NCI-H748 treated with DMSO at 0.1 percent for 48 hours (cell line): ENCODE data around the gene NUDT2.

Experiments
- DNase-seq: peaks from one replicate; lab custom pipeline; 2025; lab: John Stamatoyannopoulos, UW

The NUDT2 gene

GRCh38 chr9:34385561-34386230 lies 56.3 kb downstream of the NUDT2 start:
- DNase-seq: no peak

DNA sequence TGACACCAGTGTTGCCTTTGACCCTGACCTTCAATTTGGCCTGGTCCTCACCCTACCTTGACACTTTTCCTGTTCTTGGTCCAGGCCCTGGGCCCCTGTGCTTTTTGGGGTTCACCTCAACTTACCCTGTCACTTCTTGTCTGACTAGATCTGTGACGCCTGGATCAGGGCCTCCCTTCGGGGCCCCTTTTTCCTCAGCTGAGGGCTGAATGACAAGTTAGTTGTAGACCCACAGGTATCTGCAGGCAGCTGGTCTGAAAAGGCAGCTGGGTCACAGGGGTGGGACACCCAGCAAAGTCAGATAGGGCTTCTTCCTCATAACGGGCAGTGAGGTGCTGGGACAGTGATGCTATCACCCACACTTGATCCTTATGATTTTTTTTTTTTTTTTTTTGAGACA lies 57.3 kb downstream of the NUDT2 start:
- DNase-seq: no peak

DNA sequence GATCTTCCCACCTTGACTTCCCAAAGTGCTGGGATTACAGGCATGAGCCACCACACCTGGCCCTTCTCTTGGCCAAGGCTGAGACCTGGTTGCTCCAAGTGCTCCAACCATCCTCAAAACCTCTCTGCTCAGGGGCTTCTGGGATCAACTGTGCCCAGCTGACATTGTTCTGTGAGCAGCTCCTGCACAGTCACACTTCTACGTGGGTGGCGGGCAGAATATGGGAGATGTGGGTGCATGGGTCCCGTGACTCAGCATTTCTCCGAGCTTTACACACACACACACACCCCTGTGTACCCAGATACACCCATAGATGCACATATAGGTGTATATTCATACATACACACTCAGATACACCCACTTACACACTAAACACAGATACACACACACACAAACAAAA lies 57.9 kb downstream of the NUDT2 start:
- DNase-seq: no peak

DNA sequence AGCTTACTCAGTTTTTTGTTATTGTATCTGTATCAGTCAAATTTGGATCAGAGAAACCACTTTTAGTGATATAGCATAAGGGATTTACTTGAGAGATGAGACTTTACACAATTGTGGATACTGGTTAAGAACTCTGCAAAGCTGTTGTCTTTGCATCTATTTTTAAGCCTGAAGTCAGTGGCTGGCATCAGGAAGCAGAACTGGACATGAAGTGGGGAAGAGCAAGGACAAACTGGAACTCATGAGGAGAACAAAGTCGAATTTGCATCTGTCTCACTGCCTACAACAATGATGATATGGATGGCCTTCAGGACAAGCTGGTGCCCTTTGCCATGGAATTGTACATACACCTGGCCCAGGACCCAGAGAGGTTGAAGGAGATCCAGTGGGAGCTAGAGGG lies 63.1 kb downstream of the NUDT2 start:
- no peak for DNase-seq
